WI38 (cell line): ENCODE measurements around the gene ODR4.

Source experiments
- H3K4me3 ChIP-seq: 2 replicates; pipeline ENCODE4 v1.5.1; 2011; ENCODE audit warnings: low read depth, mild to moderate bottlenecking, control low read depth, low read length
- TF ChIP-seq, protein P1 (sequence below): IDR thresholded peaks from 2 replicates; pipeline ENCODE4 v1.5.1; 2012; ENCODE audit warnings: low read depth, mild to moderate bottlenecking, control low read depth, low read length

ODR4 gene

GRCh38 chr1:186424539-186424938 is 48.9 kb downstream of the ODR4 start:
- H3K4me3 ChIP-seq, result no peak overlapping the region
- TF ChIP-seq, protein P1, sequence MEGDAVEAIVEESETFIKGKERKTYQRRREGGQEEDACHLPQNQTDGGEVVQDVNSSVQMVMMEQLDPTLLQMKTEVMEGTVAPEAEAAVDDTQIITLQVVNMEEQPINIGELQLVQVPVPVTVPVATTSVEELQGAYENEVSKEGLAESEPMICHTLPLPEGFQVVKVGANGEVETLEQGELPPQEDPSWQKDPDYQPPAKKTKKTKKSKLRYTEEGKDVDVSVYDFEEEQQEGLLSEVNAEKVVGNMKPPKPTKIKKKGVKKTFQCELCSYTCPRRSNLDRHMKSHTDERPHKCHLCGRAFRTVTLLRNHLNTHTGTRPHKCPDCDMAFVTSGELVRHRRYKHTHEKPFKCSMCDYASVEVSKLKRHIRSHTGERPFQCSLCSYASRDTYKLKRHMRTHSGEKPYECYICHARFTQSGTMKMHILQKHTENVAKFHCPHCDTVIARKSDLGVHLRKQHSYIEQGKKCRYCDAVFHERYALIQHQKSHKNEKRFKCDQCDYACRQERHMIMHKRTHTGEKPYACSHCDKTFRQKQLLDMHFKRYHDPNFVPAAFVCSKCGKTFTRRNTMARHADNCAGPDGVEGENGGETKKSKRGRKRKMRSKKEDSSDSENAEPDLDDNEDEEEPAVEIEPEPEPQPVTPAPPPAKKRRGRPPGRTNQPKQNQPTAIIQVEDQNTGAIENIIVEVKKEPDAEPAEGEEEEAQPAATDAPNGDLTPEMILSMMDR, result no peak

DNA sequence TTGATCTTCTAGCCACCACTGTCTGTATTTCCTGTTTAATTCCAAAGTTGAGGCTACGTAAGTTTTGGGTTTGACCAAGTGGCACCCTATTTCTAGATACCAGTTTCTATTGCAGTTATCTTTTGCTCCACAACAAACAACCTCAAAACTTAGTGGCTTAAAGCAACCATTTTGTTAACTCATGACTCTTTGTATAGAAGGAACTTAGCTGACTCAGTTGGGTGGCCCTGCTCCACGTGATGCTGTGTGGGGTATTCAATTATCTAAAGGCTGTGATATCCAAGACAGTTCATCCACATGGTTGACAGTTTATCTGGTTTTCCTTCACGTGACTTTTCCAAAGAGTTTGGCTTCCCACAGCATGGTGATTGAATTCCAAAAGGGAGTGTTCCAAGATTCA is 50.5 kb downstream of the ODR4 start:
- TF ChIP-seq, protein P1, result no peak
- H3K4me3 ChIP-seq, result no peak overlapping the region

GRCh38 chr1:186429017-186429416 is 53.4 kb downstream of the ODR4 start:
- H3K4me3 ChIP-seq, result no peak overlapping the region
- TF ChIP-seq, protein P1, result no peak

GRCh38 chr1:186435336-186435735 is 59.7 kb downstream of the ODR4 start:
- TF ChIP-seq, protein P1, result no peak
- H3K4me3 ChIP-seq, result no peak overlapping the region

DNA sequence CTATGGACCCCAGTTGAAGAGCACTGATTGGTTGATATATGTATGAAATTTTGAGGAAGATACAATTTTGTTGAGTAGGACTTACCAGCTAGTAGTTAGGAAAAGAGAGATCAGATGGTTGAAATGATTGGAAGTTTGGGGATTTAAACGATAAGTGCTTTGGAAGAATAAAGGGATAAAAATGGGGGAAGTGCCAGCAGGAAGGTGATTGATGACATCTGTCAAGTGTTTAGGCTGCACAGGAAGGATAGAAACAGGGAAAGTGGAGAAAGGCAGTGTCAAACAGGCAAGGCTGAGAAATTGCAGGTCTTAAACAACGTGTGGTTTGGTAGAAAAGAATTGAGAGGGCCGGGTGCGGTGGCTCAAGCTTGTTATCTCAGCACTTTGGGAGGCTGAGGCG is 62.9 kb downstream of the ODR4 start:
- TF ChIP-seq, protein P1, result no peak
- H3K4me3 ChIP-seq, result no peak overlapping the region

DNA sequence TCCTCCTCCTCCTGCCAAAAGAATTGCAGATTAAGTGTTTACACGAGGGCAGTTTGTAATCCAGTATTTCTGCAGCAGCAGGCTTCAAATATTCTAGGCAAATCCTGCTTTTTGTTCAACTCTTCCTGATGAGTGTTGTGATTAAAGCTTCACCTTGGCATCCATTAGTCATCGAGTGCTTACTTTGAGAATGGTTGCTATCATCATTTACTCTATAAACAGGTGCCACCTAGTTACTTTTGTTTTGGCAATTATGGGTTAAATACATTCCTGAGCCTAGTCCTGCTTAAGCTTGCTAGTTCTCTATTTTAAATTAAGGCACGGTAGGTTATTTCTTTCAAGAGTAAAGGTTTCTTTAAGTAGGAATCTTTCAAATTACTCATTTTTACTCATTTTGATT is 64.9 kb downstream of the ODR4 start:
- TF ChIP-seq, protein P1, result no peak

GRCh38 chr1:186442651-186443375 is 67.2 kb downstream of the ODR4 start:
- no peak overlapping the region for H3K4me3 ChIP-seq
- TF ChIP-seq, protein P1, result no peak

More for the DNA sequence above, 64.9 kb downstream of the ODR4 start:
- H3K4me3 ChIP-seq, result no peak overlapping the region
